GM23338 (cell line): ENCODE data around the gene CNTNAP2.

ENCODE experiments used
- CREB1 ChIP-seq: fragments of 250-450 bp; sonication (Bioruptor Pico); IDR thresholded peaks from 2 replicates; pipeline ENCODE4 v1.5.0; 2020; ENCODE audit warnings: low read depth, mild to moderate bottlenecking, moderate library complexity
- CTCF ChIP-seq, 2 experiments: fragments of 200-600 bp in 1 of 2; sonication (generic) in 1 of 2; conservative IDR thresholded peaks; 2 replicates each; pipeline versions ENCODE4 v1.5.1 to v1.6.1; 2016 to 2017; ENCODE audit warnings: antibody characterized with exemption in 2 of 2, low read depth in 2 of 2, mild to moderate bottlenecking in 2 of 2, moderate library complexity in 1 of 2
- ETS1 ChIP-seq: IDR thresholded peaks from 2 replicates; pipeline ENCODE4 v1.6.1; 2016; ENCODE audit warnings: antibody characterized with exemption
- EZH2 ChIP-seq: fragments of 200-600 bp; sonication (generic); IDR thresholded peaks from one replicate; pipeline ENCODE4 v1.8.0; 2017; ENCODE audit warnings: antibody characterized with exemption, mild to moderate bottlenecking, low read depth; ENCODE audit not compliant: unreplicated experiment
- EZH2phosphoT487 ChIP-seq: fragments of 200-600 bp; sonication (generic); IDR thresholded peaks from one replicate; pipeline ENCODE4 v1.8.1; 2018; ENCODE audit warnings: antibody characterized with exemption; ENCODE audit not compliant: unreplicated experiment
- JUNB ChIP-seq: IDR thresholded peaks from one replicate; pipeline ENCODE4 v1.6.1; 2016; ENCODE audit warnings: antibody characterized with exemption; ENCODE audit not compliant: unreplicated experiment
- POLR2AphosphoS5 ChIP-seq: IDR thresholded peaks from 2 replicates; pipeline ENCODE4 v1.6.1; 2016; ENCODE audit warnings: antibody characterized with exemption, low read depth
- REST ChIP-seq: IDR thresholded peaks from one replicate; pipeline ENCODE4 v1.6.1; 2018; ENCODE audit warnings: antibody characterized with exemption; ENCODE audit not compliant: unreplicated experiment
- ZNF462 ChIP-seq: fragments of 250-450 bp; sonication (Bioruptor Pico); IDR thresholded peaks from 2 replicates; pipeline ENCODE4 v1.5.0; 2020; ENCODE audit warnings: mild to moderate bottlenecking, moderate library complexity

GRCh38 chr7:146740039-146740438 lies 623.4 kb downstream of the CNTNAP2 start:
- TF ChIP-seq EZH2phosphoT487, result no peak
- TF ChIP-seq EZH2, result no peak
- no peak for TF ChIP-seq CREB1 (CRISPR knock-in tag)
- no peak for TF ChIP-seq ETS1
- TF ChIP-seq ZNF462 (CRISPR knock-in tag), result no peak
- TF ChIP-seq CTCF (conservative IDR thresholded peaks at IDR 0.05; ENCODE audit: low read depth in 2 of 2), result no peak
- TF ChIP-seq POLR2AphosphoS5, result no peak
- no peak for TF ChIP-seq REST
- no peak for TF ChIP-seq JUNB
